ENCODE results near the gene DDX20.
"Not testable (repeated sequence)": the region's sequence is repeated elsewhere in the genome, so short reads cannot be mapped to it uniquely, and the experiment has no call there.

- TF ChIP-seq POLR2AphosphoS5, POLR2A (IDR thresholded peaks at IDR 0.05): not testable (repeated sequence)
Observed at GRCh38 chr1:111742292-111742691, 13.4 kb upstream of the DDX20 start.
